WTC11 (cell line): ENCODE results near the gene SCYL3.

Source experiments
- ATF1 ChIP-seq: sonication (generic); formaldehyde crosslinking; IDR thresholded peaks from 2 replicates; pipeline ENCODE4 v1.8.1; 2023; ENCODE audit warnings: mild to moderate bottlenecking, moderate library complexity, missing genetic modification reagents
- CREM ChIP-seq: sonication (generic); formaldehyde crosslinking; IDR thresholded peaks from 2 replicates; pipeline ENCODE4 v1.8.1; 2022; ENCODE audit warnings: mild to moderate bottlenecking, missing genetic modification reagents, moderate library complexity
- NFYB ChIP-seq: sonication (generic); formaldehyde crosslinking; conservative IDR thresholded peaks from 2 replicates; pipeline ENCODE4 v1.8.0; 2022; ENCODE audit warnings: low read depth, missing genetic modification reagents
- PRRX2 ChIP-seq: fragments of 250-450 bp; sonication (Bioruptor Pico); IDR thresholded peaks from 2 replicates; pipeline ENCODE4 v1.8.0; 2021; ENCODE audit warnings: mild to moderate bottlenecking
- TCF7 ChIP-seq: sonication (generic); formaldehyde crosslinking; IDR thresholded peaks from 2 replicates; pipeline ENCODE4 v1.8.0; 2022; ENCODE audit warnings: mild to moderate bottlenecking, low read depth, missing genetic modification reagents, moderate library complexity
- ZNF263 ChIP-seq: sonication (generic); formaldehyde crosslinking; IDR thresholded peaks from 2 replicates; pipeline ENCODE4 v1.8.1; 2022; ENCODE audit warnings: low read depth, mild to moderate bottlenecking, moderate library complexity, missing genetic modification reagents
- TF ChIP-seq, protein P1 (sequence below): fragments of 200-600 bp; IDR thresholded peaks from 2 replicates; pipeline ENCODE4 v1.8.0; 2022; ENCODE audit warnings: antibody characterized with exemption
- TF ChIP-seq, protein P2 (sequence below): sonication (generic); formaldehyde crosslinking; IDR thresholded peaks from 2 replicates; pipeline ENCODE4 v1.8.0; 2022; ENCODE audit warnings: mild to moderate bottlenecking, missing genetic modification reagents

DNA sequence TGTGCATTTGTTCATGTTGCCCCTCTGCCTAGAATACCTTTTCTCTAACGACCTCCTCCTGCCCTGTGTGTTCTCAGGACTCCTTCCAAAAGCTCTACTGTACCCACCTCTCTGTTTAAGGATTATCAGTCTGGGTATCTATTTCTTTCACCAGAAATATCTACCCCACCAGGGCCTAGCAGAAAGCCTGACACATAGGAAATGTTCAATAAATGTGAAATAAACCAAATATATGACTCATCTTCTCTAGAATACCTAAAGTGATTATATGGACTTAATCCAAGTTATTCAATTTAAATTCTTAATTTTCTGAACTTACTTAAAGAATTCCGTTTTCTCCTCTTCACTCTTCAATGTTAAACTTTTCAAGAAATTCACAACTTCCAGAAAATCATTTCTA, 27.1 kb downstream of the SCYL3 start:
- TF ChIP-seq CREM (CRISPR knock-in tag) = no peak
- TF ChIP-seq, protein P1, sequence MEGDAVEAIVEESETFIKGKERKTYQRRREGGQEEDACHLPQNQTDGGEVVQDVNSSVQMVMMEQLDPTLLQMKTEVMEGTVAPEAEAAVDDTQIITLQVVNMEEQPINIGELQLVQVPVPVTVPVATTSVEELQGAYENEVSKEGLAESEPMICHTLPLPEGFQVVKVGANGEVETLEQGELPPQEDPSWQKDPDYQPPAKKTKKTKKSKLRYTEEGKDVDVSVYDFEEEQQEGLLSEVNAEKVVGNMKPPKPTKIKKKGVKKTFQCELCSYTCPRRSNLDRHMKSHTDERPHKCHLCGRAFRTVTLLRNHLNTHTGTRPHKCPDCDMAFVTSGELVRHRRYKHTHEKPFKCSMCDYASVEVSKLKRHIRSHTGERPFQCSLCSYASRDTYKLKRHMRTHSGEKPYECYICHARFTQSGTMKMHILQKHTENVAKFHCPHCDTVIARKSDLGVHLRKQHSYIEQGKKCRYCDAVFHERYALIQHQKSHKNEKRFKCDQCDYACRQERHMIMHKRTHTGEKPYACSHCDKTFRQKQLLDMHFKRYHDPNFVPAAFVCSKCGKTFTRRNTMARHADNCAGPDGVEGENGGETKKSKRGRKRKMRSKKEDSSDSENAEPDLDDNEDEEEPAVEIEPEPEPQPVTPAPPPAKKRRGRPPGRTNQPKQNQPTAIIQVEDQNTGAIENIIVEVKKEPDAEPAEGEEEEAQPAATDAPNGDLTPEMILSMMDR = no peak
- TF ChIP-seq, protein P2, sequence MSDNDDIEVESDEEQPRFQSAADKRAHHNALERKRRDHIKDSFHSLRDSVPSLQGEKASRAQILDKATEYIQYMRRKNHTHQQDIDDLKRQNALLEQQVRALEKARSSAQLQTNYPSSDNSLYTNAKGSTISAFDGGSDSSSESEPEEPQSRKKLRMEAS = no peak
- no peak for TF ChIP-seq TCF7 (CRISPR knock-in tag)
- TF ChIP-seq PRRX2 = no peak
- no peak for TF ChIP-seq ZNF263 (CRISPR knock-in tag)
- no peak for TF ChIP-seq ATF1
- TF ChIP-seq NFYB (CRISPR knock-in tag) = no peak
